ENCODE measurements around the gene TMEM186.

Gene TMEM186

DNA sequence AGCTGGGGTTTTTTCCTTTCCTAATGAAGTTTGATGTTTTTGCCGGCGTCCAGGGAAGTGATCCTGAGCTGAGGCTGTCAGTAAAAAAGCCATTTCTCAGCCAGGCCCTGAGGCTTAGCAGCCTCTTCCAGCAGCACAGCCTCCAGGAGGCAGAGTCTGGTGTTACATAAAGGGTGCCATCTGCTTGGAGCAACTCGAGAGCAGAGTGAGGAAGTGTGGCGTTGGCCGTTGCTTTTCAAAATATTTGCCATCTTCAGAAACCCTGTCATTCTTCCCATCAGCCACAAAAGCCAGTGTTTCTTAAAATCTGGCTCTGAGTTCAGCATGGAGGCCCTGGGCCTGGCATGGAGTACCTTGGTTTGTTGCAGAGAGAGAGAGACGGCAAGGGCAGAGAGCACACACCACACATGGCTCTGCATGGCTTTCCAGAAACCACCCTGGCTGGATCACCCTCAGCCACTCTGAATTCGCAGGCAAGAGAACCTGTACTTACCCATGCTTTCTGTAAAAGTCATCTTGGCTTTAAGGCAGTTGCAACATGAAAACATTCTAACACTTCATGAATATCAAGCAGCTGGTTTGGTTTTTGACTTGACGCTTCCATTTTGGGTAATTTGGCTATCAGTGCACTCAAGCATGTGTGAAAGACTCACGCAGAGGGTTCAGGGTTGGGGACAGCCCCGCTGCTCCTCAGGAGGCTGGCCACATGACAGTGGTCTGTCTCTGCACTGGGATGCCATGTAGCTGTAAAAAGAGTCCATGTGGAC, 21.2 kb upstream of the TMEM186 start:
- TF ChIP-seq, protein P1, sequence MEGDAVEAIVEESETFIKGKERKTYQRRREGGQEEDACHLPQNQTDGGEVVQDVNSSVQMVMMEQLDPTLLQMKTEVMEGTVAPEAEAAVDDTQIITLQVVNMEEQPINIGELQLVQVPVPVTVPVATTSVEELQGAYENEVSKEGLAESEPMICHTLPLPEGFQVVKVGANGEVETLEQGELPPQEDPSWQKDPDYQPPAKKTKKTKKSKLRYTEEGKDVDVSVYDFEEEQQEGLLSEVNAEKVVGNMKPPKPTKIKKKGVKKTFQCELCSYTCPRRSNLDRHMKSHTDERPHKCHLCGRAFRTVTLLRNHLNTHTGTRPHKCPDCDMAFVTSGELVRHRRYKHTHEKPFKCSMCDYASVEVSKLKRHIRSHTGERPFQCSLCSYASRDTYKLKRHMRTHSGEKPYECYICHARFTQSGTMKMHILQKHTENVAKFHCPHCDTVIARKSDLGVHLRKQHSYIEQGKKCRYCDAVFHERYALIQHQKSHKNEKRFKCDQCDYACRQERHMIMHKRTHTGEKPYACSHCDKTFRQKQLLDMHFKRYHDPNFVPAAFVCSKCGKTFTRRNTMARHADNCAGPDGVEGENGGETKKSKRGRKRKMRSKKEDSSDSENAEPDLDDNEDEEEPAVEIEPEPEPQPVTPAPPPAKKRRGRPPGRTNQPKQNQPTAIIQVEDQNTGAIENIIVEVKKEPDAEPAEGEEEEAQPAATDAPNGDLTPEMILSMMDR (IDR thresholded peaks at IDR 0.05; ENCODE audit: low read depth, low read length) = no peak
- H3K4me3 ChIP-seq (ENCODE audit: low read depth, low read length) = no peak overlapping the region

DNA sequence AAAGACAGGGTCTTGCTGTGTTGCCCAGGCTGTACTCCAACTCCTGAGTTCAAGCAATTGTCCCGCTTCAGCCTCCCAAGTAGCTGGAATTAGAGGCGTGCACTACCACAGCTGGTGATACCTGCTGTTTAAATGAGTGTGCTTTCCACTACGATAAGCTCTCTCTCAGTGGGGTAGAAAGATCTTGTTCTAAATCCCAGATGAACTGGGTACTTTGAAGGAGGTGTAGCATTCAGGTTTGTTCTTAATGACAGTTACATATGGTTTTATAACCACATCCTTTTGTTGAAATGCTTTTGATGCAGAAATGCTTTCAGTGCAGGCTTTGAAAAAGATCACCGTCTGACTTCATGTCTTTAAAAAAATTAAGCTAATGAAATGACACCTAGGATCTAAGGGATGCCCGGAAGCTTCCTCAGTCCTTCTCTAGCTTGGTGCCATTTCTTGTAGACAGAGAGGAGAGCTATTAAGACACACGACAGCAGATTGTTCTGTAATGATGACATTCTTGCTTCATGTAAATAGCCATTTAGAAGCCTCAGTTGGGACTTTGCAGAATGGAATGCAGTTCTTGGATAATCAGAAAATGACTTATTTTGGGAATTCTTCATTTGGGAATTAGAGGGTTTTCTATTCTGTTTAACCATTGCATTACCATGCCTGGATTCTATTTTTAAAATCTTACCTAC, 19.7 kb upstream of the TMEM186 start:
- H3K4me3 ChIP-seq (ENCODE audit: low read depth, low read length) = no peak overlapping the region
- TF ChIP-seq, protein P1 (IDR thresholded peaks at IDR 0.05; ENCODE audit: low read depth, low read length) = no peak

DNA sequence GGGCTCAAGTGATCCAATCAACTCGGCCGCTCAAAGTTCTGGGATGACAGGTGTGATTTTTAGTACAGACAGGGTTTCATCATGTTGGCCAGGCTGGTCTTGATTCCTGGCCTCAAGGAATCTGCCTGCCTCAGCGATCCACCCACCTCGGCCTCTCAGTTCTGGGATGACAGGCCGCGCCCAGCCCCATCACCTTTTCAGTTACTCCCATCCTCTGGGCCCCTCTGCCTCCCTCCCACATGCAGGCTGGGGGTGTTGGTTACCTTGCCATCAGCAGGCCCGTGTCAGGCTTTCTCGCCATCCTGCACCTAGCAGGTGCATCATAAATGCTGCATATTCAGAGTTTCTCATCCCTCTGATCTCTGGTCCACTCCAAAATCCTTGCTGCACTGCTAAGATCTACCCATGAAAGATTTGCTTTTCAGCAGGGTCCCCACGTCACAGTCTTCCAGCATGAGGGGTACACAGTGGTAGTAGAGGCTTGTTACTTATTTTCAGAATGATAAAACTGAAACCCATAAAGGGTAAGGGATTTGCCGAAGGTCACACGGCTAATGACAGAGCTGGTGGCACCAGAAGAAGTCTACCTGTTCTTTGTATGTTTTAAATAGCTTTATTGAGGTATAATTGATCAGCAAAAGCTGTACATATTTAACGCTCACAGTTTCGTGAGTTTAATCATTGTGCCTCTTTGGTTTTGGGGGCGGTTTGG, 16.8 kb upstream of the TMEM186 start:
- TF ChIP-seq, protein P1 (IDR thresholded peaks at IDR 0.05; ENCODE audit: low read depth, low read length) = no peak

DNA sequence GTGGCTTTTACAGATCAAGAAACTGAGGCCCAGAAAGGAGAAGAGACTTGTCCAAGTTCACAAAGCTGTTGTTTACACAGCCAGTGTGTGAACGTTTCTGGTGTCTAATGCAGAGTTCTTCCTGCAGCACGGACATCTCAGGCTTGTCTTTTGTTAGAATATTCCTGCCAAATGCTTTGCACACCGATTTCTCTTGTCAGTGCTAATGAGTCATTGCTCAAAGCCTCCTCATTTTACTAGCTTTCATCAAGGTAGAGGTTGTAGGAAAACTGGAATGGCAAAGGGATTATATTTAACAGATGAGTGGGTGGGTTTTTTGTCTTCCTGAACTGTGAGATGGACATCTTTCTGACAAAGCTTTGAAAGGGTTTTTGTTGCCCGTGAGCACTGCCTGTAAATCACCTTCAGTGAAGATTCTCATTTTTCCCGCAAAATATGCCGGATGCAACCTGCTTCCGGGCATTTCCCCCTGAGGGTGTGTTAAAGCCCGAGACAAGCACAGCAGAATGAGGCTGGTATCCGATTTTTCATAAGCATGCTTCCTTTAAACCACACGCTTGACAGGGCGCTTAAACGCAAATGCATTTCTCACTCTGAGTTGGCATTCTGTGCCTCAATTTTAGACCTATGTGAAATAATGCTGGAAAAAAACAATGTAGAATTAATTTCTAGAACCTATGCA, 14.9 kb upstream of the TMEM186 start:
- TF ChIP-seq, protein P1 (IDR thresholded peaks at IDR 0.05; ENCODE audit: low read depth, low read length) = no peak
- no peak overlapping the region for H3K4me3 ChIP-seq (ENCODE audit: low read depth, low read length)

More for the DNA sequence above, 16.8 kb upstream of the TMEM186 start:
- H3K4me3 ChIP-seq (ENCODE audit: low read depth, low read length) = no peak overlapping the region

DNA sequence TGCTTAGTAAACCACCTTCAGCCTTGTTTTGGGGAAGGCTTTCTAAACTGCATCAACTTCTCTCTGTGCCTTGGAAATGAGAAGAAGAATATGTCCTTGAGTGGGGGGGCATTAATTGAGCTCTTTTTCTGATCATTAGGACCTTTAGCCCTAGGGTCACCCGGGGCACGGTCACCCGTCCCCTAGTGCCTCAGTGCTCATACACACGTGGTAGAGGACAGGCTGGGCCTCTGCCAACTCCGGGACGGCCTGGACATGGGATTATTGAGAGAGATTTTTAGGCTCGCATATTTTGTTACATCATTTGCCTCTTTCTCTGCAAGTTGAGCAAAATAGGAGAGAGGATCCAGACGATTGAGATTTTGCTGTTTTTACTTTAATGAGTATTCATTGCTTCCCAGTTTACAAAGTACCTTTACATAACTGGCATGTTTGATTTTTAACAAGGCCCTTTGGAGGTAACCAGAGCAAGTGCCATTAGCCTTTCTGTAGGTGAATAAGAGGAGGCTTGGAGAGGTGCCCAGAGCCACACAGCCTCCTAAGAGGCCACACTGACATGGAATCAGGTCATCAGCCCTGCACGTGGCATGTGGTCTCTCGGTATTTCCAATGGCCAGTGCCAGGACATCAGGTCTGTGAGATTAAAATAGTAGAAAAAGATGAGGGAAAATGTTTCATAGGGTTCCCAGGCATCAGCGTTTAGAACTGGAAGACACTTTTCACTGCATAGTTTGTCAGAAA, 11.3 kb upstream of the TMEM186 start:
- no peak overlapping the region for H3K4me3 ChIP-seq (ENCODE audit: low read depth, low read length)
- TF ChIP-seq, protein P1 (IDR thresholded peaks at IDR 0.05; ENCODE audit: low read depth, low read length) = no peak

DNA sequence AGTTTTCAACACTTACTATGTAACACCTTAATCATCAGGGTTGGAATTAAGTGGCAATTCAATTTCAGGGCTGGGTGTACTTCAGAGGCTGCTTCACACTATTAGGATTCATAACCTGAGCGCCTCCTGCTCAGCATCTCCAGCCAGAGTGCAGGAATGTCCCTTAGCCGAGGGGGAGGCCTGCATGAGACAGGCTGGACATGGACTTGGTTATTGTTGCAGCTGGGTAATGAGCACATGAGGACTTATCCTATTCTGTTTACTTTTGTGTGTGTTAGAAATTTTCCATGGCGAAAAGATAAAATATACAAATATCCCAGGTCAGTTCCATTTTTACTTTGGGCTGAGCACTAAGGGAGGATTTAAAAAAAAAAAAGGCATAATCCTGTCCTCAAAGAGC, 10.6 kb upstream of the TMEM186 start:
- no peak overlapping the region for H3K4me3 ChIP-seq (ENCODE audit: low read depth, low read length)
- TF ChIP-seq, protein P1 (IDR thresholded peaks at IDR 0.05; ENCODE audit: low read depth, low read length) = no peak
